ENCODE measurements around the gene LRRC74A. TPM values are rescaled to one million over a fixed set of nuclear protein-coding genes. Genes with fewer than 3 reads are reported as not detected.

LRRC74A gene
- total RNA-seq, 1 experiment from 2014 or later = not detected

DNA sequence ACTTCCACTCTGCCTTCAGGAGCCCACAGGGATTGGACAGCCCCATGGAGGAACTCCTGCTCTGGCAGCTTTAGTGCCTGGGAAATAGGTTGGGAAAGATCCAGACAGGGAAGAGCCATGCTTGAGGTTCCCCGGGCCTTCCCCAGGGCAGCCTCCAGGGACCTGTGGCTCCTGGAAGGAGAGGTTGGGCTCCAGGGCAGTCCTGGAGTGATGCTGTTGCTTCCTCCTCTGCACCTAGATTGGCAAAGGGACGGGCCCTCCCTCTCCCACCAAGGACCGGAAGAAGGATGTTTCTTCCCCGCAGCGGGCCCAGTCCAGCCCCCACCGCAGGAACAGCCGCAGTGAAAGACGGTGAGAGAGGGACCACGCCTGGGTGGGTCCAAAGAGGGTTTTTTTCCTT, 48.5 kb upstream of the LRRC74A start:
- Histone ChIP-seq H3K23me2 (ENCODE audit: insufficient read length, low read depth, low read length, poor library complexity, severe bottlenecking) (no peaks in the 10 kb centered on the region), H4K8ac (replicated peaks; ENCODE audit: insufficient read length, low read depth, low read length) (no peak overlapping the region), H2AFZ (ENCODE audit: low read length) (no peak overlapping the region), H3K79me1 (ENCODE audit: insufficient read depth, low read depth, low read length, poor library complexity, severe bottlenecking) (no peaks in the 10 kb centered on the region), H3K27me3 (ENCODE audit: insufficient read depth, low read length) (no peaks in the 10 kb centered on the region), H3K9me3 (ENCODE audit: control insufficient read depth, low read depth, low read length) (no peaks in the 10 kb centered on the region), H2BK5ac (ENCODE audit: insufficient read length, low read length) (no peak overlapping the region), H2AK5ac (ENCODE audit: insufficient read length, low read length) (no peak overlapping the region), H4K91ac (ENCODE audit: insufficient read length, low read depth, low read length) (no peak overlapping the region), H2BK12ac (ENCODE audit: insufficient read length, low read depth, low read length) (no peak overlapping the region), H4K5ac (ENCODE audit: insufficient read length, low read depth, low read length) (no peak overlapping the region), H4K20me1 (ENCODE audit: control insufficient read depth, insufficient read depth, insufficient read length) (no peaks in the 10 kb centered on the region), H3K27ac (ENCODE audit: insufficient read length, low read depth, low read length) (no peak overlapping the region), H3K23ac (ENCODE audit: insufficient read length, low read depth, low read length) (no peak overlapping the region), H2BK120ac (ENCODE audit: low read depth, low read length, poor library complexity, severe bottlenecking) (no peak overlapping the region), H3K79me2 (ENCODE audit: insufficient read depth, low read length) (no peaks in the 10 kb centered on the region), H3K9ac (ENCODE audit: extremely low read depth, insufficient read length, low read length) (no peak overlapping the region), H2BK15ac (ENCODE audit: low read depth, low read length) (no peak overlapping the region), H3K18ac (ENCODE audit: insufficient read length, low read depth, low read length) (no peak overlapping the region), H3T11ph (ENCODE audit: low read length) (no peak overlapping the region), H3K4ac (ENCODE audit: low read depth, low read length) (no peak overlapping the region), H2BK20ac (ENCODE audit: low read depth, low read length, poor library complexity, severe bottlenecking) (no peak overlapping the region), H3K56ac (ENCODE audit: insufficient read length, low read depth, low read length) (no peak overlapping the region), H3K14ac (ENCODE audit: insufficient read depth, low read length) (no peak overlapping the region), H3K4me2 (ENCODE audit: insufficient read depth, insufficient read length, low read length) (no peak overlapping the region), H3K4me1 (ENCODE audit: insufficient read depth, low read length) (no peaks in the 10 kb centered on the region)
- Mint-ChIP-seq H3K27ac (no peak overlapping the region), H3K4me3 (no peak overlapping the region), H3K4me1 (peaks cover 15 to 27% of the 10 kb centered on the region in 2 experiments), H3K9me3 (no peaks in the 10 kb centered on the region), H3K27me3 (ENCODE audit: low read depth) (peaks cover 3% of the 10 kb centered on the region), H3K36me3 (ENCODE audit: insufficient read depth in 1 of 3, low read depth in 3 of 3) (peaks cover 7 to 14% (median 7%) of the 10 kb centered on the region in 3 experiments; a peak in 6 of 7 replicates)
- TF ChIP-seq, protein P1, sequence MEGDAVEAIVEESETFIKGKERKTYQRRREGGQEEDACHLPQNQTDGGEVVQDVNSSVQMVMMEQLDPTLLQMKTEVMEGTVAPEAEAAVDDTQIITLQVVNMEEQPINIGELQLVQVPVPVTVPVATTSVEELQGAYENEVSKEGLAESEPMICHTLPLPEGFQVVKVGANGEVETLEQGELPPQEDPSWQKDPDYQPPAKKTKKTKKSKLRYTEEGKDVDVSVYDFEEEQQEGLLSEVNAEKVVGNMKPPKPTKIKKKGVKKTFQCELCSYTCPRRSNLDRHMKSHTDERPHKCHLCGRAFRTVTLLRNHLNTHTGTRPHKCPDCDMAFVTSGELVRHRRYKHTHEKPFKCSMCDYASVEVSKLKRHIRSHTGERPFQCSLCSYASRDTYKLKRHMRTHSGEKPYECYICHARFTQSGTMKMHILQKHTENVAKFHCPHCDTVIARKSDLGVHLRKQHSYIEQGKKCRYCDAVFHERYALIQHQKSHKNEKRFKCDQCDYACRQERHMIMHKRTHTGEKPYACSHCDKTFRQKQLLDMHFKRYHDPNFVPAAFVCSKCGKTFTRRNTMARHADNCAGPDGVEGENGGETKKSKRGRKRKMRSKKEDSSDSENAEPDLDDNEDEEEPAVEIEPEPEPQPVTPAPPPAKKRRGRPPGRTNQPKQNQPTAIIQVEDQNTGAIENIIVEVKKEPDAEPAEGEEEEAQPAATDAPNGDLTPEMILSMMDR (conservative IDR thresholded peaks at IDR 0.05) = no peak
- no CpG with 5 or more reads among the region's 9 CpGs for WGBS (ENCODE audit: extremely low coverage, insufficient read length, low lambda C conversion rate)
- peak; percentile 29 for DNase-seq

Data from H9 (cell line).